AG09319 (cell line): ENCODE data around the gene SGPL1.
"Not testable (repeated sequence)": the region's sequence is repeated elsewhere in the genome, so short reads cannot be mapped to it uniquely, and the experiment has no call there.

Source experiments
- DNase-seq: peaks from one replicate; pipeline ENCODE4 v3.0.0-alpha.2; 2010; ENCODE audit warnings: low read depth; ENCODE audit errors: extremely low read depth
- TF ChIP-seq, protein P1 (sequence below): IDR thresholded peaks from 2 replicates; pipeline ENCODE4 v1.5.1; 2011; ENCODE audit warnings: low read depth, mild to moderate bottlenecking, inconsistent platforms, low read length, moderate library complexity

The SGPL1 gene

DNA sequence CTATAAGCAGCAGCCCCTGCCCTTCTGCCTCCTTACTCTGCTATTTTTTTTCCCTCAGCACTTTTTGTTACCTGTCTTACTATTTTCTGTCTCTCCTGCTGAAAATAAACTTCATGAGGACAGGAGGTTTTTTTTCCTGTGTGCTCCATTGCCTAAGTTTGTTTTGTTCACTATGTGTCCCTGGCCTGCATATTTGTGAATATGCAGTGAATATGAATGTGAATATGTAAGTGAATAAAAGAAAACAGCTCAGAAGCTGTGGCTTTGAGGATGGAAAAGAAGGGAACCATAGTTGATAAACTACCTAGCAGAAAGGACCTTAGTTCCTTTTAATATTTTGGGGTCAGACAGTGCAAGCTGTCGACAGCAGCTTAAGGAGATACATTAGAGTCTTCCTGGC lies 37.7 kb downstream of the SGPL1 start:
- no peak for DNase-seq
- TF ChIP-seq, protein P1, sequence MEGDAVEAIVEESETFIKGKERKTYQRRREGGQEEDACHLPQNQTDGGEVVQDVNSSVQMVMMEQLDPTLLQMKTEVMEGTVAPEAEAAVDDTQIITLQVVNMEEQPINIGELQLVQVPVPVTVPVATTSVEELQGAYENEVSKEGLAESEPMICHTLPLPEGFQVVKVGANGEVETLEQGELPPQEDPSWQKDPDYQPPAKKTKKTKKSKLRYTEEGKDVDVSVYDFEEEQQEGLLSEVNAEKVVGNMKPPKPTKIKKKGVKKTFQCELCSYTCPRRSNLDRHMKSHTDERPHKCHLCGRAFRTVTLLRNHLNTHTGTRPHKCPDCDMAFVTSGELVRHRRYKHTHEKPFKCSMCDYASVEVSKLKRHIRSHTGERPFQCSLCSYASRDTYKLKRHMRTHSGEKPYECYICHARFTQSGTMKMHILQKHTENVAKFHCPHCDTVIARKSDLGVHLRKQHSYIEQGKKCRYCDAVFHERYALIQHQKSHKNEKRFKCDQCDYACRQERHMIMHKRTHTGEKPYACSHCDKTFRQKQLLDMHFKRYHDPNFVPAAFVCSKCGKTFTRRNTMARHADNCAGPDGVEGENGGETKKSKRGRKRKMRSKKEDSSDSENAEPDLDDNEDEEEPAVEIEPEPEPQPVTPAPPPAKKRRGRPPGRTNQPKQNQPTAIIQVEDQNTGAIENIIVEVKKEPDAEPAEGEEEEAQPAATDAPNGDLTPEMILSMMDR, result no peak

DNA sequence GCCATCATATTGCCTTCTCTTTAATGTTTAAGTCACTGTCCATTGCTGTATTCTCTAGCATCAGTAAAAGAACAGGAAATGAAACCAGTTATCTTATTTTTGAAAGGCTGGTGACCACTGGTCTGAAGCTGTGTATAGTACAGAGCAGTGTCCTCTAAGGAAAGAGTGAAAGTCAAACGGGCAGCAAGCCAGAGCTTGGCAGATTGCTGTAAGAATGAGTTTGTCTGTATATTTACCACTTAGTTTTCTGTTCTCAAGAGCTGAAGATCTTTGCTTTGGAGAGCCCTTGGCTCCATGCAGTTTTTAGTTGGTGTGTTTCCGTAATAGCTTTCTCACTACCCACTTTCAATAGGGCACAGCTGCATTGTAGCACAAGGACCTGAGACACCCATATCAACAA lies 40.7 kb downstream of the SGPL1 start:
- TF ChIP-seq, protein P1, result no peak
- no peak for DNase-seq

DNA sequence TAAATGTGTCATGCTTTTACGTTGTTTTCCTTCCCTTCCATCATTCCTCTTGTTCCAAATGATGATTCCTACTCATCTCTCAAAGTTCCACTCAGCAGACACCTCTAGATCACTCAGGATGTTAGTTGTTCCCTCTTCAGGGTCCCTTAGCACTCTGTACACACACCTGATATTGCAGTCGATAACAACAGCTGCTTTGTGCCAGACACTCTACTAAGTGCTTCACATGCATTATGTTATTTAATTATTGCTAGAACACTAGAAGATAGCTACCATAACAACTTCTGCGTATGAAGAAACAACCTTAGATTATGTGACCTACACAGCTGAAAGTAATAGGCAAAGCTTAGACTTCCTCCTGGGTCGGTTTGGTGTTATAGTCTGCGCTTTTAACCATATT lies 43.0 kb downstream of the SGPL1 start:
- no peak for DNase-seq
- TF ChIP-seq, protein P1, result no peak

DNA sequence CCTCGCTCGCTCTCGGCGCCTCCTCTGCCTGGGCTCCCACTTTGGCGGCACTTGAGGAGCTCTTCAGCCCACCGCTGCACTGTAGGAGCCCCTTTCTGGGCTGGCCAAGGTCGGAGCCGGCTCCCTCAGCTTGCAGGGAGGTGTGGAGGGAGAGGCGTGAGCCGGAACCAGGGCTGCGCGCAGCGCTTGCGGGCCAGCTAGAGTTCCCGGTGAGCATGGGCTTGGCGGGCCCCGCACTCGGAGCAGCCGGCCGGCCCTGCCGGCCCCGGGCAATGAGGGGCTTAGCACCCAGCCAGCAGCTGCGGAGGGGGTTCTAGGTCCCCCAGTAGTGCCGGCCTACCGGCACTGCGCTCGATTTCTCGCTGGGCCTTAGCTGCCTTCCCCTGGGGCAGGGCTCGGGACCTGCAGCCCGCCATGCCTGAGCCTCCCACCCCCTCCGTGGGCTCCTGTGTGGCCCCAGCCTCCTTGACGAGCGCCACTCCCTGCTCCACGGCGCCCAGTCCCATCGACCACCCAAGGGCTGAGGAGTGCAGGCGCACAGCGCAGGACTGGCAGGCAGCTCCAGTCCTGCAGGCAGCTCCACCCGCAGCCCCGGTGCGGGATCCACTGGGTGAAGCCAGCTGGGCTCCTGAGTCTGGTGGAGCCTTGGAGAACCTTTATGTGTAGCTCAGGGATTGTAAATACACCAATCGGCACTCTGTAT lies 45.9 kb downstream of the SGPL1 start:
- not testable (repeated sequence) for DNase-seq

DNA sequence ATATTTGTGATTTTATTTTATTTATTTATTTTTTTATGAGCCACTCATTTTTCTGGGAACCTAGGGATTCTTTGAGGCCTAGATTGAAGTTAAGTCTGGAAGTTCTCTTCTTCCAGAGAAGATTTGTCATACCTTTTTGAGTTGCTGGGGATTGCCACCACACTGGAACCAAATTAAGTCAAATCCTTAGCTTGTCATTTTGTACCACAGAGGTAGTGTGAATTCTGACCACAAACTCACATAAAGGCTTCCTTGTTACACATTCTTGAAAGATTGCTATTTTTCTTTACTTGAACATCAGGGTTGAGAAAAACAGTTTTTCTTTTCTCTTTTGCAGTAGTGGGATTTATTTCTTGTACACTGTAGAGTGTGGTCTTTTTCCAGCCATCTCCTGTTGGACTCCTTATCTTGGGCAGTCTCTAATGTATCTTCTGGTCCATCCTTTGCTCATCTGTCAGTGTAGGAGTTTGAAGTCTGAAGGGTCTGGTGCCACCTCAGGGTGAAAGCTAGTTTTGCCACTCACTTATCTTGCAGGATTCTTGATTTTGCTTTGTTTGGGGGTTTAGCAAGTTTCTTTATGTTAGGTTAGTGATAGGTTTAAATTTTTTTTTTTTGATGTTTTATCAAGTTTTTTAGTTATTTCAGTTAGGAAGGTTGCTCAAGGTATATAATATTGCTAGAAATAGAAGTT lies 47.9 kb downstream of the SGPL1 start:
- DNase-seq, result no peak

DNA sequence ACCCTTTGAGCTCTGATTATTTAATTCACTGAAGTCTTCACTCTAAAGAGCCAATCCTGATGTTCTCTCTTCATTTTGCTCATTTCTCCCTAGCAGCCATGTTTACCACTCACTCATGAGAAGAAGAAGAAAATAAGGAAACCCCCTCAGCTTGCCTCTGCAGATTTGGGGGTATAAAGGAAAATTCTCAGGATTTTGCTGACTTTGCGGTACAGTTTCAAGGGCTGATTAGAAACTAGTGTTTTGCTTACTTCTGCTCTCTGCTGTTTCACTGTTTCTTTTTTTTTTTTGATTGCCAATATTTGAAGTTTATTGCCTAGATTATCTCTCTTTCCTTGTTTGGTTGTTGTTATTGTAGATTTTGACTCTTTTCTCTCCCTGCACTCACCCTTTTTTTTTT lies 49.2 kb downstream of the SGPL1 start:
- DNase-seq, result no peak
- TF ChIP-seq, protein P1, result no peak

More for the DNA sequence above, 47.9 kb downstream of the SGPL1 start:
- TF ChIP-seq, protein P1, result no peak

DNA sequence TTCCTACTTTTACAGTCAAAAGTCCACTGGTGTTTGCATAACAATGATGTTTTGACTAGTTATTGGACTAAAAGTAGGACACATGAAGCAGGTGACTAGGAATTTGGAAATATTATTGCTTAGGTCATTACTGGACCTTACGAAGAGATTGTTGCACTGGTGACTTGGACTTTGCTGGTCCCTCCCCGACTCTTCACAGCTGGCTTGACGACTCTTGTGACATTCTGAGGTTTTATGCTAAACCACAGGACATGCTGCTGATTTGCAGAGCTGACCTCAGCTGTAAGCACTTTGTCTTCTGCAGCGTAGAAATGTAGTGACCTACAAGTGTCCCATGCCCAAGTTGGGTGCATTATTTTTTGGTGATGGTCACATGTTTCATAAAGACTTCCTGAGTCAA lies 50.7 kb downstream of the SGPL1 start:
- no peak for DNase-seq
- TF ChIP-seq, protein P1, result no peak
